CD4-positive, alpha-beta T cell treated with Interleukin-6 for 4 hours (primary cell): Measurements from ENCODE around the gene GNG4.
"Not testable (repeated sequence)": the region's sequence is repeated elsewhere in the genome, so short reads cannot be mapped to it uniquely, and the experiment has no call there.

Source experiments
- DNase-seq: peaks from one replicate; pipeline ENCODE4 v3.0.0-alpha.2; 2020; ENCODE audit warnings: mixed read lengths

The GNG4 gene

DNA sequence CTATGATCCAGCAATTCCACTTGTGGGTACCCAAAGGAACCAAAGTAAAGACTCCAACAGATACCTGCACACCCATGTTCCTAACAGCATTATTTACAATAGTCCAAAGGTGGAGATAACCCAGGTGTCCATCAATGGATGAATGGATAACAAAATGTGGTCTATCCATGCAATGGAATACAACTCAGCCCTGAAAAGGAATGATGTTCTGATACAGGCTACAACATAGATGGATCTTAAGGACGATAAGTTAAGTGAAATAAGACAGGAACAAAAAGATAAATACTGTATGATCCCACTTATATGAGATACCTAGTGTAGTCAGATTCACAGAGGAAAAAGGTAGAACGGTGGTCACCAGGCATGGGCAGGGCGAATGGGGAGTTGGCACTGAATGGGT is 69.7 kb downstream of the GNG4 start:
- no peak for DNase-seq

- no peak for DNase-seq
Measured at GRCh38 chr1:235575597-235575996, 74.0 kb downstream of the GNG4 start.

- no peak for DNase-seq
Measured at GRCh38 chr1:235573880-235574279, 75.7 kb downstream of the GNG4 start.

DNA sequence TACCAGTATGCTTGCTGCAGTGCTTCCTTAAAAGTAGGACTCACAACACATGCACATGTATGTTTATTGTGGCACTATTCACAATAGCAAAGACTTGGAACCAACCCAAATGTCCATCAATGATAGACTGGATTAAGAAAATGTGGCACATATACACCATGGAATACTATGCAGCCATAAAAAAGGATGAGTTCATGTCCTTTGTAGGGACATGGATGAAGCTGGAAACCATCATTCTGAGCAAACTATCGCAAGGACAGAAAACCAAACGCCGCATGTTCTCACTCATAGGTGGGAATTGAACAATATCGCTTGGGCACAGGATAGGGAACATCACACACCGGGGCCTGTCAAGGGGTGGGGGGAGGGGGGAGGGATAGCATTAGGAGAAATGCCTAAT is 76.6 kb downstream of the GNG4 start:
- not testable (repeated sequence) for DNase-seq

- DNase-seq: no peak
Measured at GRCh38 chr1:235571482-235571881, 78.1 kb downstream of the GNG4 start.

DNA sequence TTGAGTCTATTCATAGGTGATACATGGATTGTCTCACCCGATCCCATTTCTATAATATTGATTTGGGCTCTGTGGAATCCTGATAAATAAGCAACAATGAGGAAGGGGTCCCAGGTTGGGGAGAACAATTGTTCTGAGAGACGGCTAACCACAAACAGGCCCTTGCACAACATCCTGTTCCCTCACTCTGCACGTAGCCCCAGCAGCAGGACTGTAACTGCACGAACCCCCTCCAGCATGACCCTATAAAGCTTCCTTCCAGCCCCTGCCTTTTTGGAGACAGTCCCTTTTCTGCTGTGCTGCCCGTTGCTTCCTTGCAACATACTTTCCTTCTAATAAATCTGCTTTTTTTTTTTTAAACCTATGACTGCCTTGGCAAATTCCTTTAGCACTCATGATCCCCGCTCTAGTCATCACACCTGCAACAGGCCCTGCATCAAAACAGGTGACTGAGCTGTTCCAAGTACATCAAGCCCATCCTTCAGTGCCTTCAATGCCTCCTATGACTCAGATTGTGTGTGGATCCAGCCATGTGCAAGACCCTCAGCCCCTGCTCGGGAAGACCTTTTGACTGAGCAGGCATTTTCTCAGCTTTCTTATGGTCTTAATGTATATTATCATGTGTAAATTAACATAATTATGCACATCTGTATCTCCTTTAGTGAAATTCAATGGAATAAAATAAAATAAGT is 81.6 kb downstream of the GNG4 start:
- DNase-seq: no peak

- no peak for DNase-seq
Measured at GRCh38 chr1:235566084-235566483, 83.5 kb downstream of the GNG4 start.

DNA sequence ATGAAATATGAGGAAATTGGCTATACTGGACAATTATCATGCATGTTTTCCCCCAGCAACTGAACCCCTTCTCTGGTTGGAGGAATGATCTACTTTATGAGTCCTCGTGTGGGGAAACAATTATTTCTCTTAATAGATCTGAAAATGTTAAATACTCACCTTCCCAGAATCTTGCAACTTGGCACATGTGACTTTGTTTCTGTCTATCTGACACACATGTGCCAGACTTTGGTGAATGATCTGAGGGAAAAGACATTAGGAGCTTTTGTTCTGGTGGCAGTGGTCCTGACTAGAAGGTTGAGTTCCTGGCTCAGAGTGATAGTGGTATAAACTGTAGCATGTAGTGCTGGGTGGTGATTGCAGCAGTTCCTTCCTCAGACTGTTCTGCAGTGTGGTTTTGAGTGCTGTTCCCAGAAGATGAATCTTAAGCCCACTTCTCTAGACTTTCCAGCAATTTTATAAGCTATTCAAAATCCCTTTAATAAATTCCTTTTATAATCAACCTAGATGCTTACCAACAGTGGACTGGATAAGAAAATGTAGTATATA is 86.0 kb downstream of the GNG4 start:
- no peak for DNase-seq

GRCh38 chr1:235562589-235562988 is 87.0 kb downstream of the GNG4 start:
- no peak for DNase-seq

- no peak for DNase-seq
Measured at GRCh38 chr1:235558621-235559169, 90.9 kb downstream of the GNG4 start.

DNA sequence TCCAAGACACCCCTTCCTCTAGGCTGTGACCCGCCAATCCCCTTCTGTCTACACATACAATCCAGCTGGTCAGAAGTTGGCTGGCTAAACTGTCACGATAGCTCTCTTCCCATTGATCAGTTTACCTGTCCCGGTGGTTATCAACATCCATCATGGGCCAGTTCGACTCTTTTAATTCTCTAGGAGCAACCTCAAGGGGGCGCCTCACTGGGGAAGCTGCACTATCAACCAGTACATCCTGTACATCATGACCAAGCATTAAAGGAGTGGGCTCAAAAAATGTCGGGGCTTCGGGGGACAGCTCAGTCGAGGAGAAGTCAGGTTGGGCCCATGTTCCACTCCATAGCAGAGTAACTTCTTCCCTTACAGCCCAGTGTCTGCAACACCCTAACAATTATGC is 92.1 kb downstream of the GNG4 start:
- peak; percentile 7 for DNase-seq

DNA sequence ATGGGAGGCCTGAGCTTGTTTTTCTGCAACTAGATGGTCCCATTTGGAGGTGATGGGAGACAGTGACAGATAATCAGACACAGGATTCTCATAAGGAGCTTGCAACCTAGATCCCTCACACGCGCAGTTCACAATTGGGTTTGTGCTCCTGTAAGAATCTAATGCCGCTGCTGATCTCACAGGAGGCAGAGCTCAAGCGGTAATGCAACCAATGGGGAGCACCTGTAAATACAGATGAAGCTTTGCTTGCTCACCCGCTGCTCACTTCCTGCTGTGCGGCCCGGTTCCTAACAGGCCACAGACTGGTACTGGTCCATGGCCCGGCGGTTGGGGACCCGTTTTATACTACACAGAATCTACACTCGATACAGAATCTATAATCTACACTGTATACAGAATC is 92.8 kb downstream of the GNG4 start:
- no peak for DNase-seq

DNA sequence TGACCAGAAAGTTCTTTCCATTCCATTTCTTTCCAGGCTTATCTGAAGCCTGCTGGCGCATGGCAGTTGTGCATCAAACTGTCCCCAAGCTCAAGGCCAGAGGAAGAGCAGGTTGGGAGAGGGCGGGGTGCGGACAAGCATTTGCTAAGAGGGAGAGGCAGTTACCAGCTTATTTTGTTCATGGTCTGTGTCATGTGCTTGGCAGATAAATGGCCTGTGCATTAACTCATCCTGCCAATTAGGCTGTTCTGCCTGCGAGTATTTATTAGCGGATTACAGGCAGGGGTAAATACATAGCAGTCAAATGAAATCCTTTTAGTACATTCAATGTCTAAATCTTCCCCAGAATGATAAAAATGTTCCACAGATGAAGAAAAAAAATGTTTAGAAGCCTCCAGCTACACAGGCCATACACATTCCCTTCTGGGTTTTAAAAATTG is 96.5 kb downstream of the GNG4 start:
- no peak for DNase-seq

DNA sequence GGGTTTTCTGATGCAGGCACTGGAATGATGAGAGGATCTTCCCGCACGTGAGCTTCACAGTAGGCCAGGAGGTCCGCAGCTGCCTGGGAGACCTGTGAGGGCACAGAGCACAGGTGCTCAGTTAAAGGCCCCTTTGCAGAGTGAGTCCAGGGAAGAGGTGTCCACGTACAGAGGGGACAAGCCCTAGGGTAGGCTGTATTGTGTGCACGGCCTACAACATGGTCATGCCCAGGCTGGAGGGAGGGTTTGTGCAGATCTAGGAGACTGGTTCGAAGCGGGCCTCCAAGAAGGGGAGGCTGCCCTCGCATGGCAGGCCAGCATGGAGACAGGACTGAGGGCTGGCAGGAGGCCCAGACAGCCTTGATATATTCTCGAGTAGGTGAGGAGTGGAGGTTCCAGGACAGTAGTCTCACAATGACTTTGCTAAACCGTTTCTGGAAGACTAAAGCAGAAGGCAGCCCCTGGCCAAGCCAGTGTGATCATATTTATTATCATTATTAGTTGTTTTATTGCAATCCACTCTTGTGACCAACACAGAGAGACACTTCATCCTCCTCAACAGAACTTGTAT is 97.4 kb downstream of the GNG4 start:
- no peak for DNase-seq

DNA sequence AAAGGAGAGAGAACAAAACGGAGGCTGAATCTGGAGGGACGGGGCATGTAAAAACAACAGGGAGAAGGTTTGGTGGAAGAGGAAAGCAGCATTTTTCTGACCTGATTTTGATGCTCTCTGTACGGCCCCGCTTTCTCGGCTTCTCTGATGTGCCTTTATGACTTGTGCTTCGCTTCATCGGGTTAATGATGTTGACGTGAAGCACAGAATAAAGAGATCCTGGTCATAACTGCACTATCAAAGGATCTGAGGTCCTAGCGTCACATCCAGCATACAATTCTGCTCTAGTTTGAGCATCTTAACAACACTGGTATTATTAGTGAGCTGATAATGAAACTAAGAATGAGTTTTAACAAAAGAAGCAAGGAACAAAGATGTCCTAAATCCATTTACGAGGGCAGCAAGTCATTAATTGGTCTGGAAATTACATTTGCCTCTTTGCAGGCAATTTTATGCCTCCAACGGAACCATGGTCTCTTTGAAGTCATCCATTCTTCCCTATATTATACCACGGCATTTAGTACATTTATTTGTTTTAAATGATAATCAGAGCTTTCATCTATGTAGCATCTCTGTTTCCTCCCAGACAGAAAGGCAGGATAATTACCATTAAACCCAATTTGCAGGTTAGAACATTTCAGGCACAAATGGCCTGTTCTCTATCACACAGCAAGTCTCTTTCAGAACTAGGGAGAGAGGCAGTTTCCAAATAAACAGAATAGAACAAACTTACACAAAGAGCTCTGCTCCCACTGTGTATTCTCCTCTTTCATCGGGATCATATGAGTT is 100.0 kb downstream of the GNG4 start:
- no peak for DNase-seq

DNA sequence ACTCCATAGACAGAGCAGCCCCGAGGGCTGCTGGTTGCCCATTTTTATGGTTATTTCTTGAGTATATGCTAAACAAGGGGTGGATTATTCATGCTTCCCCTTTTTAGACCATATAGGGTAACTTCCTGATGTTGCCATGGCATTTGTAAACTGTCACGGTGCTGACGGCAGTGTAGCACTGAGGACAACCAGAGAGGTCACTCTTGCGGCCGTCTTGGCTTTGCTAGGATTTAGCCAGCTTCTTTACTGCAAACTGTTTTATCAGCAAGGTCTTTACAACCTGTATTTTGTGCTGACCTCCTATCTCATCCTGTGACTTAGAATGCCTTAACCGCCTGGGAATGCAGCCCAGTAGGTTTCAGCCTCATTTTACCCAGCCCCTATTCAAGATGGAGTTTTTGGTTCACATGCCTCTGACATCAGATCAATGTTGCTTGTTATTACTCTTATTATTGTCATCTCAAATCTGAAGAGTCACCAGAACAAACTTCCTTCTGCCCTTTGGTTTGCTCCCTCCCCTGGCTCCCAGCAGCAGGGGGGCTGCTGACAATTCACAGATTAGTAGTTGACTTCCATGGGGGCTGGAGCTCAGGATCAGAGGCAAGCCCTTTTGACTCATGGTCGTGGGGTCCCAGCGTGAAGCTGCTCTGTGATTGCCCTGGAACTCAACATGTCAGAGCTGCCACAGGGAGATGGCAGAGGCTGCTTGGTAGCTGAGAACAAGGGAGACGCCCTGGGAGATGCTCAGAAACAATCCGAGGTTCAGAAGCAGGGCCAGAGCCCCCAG is 103.0 kb downstream of the GNG4 start:
- DNase-seq: not testable (repeated sequence)

DNA sequence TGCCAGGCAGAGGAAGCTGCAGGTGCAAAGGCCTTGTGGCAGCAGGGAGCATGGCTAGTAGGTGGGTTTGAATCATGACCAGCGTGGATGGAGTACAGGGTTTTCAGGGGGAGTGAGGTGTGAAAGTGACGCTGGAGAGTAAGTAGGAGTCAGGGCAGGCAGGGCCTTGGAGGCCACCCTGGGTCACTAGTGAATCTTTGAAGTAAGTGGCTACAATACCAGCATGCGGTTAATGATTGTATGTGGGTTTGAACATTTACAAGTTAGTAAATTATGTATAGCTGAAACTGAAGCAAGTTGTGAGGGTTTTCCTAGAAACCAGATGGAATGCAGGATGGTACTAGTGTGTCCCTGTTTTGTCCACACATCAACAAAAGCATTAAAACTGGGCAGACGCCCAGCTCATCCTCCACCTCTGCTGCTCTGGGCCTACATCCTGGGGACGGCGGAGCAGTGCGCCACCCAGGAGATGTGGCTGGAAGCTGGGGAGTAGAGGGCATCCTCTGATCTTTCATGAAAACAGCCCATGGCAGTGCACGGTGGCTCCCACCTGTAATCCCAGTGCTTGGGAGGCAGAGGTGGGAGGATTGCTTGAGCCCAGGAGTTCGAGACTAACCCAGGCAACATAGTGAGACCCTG is 104.2 kb downstream of the GNG4 start:
- no peak for DNase-seq

DNA sequence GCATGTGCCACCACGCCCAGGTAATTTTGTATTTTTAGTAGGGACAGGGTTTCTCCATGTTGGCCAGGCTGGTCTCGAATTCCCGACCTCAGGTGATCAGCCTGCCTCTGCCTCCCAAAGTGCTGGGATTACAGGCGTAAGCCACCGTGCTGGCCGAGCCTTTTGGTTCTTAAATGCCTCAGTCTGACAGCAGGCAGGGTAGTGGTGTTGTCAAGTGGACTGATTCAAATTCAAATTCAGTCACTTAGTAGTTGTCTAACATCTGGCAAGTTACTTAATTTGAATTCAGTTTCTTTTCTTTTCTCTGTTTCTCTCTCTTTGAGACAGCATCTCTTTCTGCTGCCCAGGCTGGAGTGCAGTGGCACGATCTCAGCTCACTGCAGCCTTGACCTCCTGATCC is 106.7 kb downstream of the GNG4 start:
- not testable (repeated sequence) for DNase-seq

GRCh38 chr1:235533476-235534168 is 116.0 kb downstream of the GNG4 start:
- no peak for DNase-seq

DNA sequence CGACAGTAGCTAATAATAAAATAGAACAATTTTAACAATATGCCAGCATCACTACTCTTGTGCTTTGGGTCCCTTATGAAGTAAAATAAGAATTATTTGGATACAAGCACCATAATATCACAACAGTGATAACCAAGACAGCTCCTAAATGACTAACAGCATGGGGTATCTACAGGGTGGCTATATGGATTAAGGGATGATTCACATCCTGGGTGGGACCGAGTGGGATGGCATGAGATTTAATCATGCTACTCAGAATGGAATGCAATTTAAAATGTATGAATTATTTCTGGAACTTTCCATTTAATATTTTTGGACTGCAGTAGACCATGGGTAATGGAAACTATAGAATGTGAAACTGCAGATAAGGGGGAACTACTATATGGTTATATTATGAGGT is 117.2 kb downstream of the GNG4 start:
- DNase-seq: no peak

DNA sequence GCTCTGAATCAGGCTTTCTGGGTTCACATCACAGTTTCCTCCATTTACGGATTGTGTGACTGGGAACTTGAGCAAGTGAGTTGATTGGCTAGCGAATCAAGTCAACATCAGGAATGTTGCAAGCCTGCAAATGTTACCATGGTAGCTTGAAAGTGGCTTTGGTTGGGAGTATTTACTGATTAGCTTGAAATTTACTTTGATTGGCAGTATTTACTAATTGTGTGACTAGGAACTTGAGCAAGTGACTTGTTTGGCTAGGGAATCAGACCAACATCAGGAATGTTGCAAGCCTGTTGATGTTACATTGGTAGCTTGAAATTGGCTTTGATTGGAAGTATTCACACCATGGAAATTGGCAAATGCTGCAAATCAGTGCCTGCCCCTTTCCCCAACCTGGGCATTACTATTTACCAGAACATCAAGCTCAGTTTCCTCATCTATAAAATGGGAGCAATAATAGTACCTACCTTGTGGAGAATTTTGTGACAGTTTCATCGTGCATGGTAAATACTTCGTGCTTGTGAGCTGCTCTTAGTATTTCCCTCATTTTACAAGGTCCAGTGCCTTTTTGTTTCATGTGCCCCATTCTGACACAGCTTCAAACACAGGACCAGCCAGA is 122.3 kb downstream of the GNG4 start:
- no peak for DNase-seq
